Calu3 (cell line): Measurements from ENCODE around the gene SETX. TPM values are rescaled to one million over a fixed set of nuclear protein-coding genes. Genes with fewer than 3 reads are reported as not detected.

Experiments used
- BruUV-seq: library from RNA; stranded (reverse); fragments of 400-500 nt; replicated peaks from 2 replicates; lab custom pipeline; 2021; lab: Mats Ljungman, UMichigan
- CTCF ChIA-PET: fragments of 300-600 bp; sonication (Branson Sonifier 250); formaldehyde crosslinking; loops from one replicate; lab custom pipeline; 2022; ENCODE audit warnings: antibody characterized with exemption; lab: Charles Lee
- DNase-seq: peaks from one replicate; pipeline ENCODE4 v3.0.0; 2022
- H3K27ac Mint-ChIP-seq: one replicate; pipeline ENCODE4 v1.8.0; 2022; ENCODE audit warnings: mixed read lengths; ENCODE audit not compliant: unreplicated experiment
- H3K27me3 Mint-ChIP-seq: one replicate; pipeline ENCODE4 v1.8.0; 2022; ENCODE audit warnings: mixed read lengths; ENCODE audit not compliant: unreplicated experiment
- H3K36me3 Mint-ChIP-seq: one replicate; pipeline ENCODE4 v1.8.0; 2022; ENCODE audit warnings: mild to moderate bottlenecking, moderate library complexity, mixed read lengths; ENCODE audit not compliant: insufficient read depth, unreplicated experiment
- H3K4me1 Mint-ChIP-seq: one replicate; pipeline ENCODE4 v1.8.0; 2022; ENCODE audit warnings: mild to moderate bottlenecking, low read depth, mixed read lengths; ENCODE audit not compliant: unreplicated experiment
- H3K4me3 Mint-ChIP-seq: one replicate; pipeline ENCODE4 v1.8.0; 2022; ENCODE audit warnings: mild to moderate bottlenecking, low read depth, moderate library complexity, mixed read lengths; ENCODE audit not compliant: unreplicated experiment
- H3K9me3 Mint-ChIP-seq: one replicate; pipeline ENCODE4 v1.8.0; 2022; ENCODE audit warnings: low read depth, mixed read lengths; ENCODE audit not compliant: unreplicated experiment
- CTCF ChIP-seq: fragments of 200-600 bp; IDR thresholded peaks from one replicate; pipeline ENCODE4 v1.8.0; 2022; ENCODE audit warnings: antibody characterized with exemption; ENCODE audit not compliant: unreplicated experiment
- intact Hi-C: fragments of 100-400 bp; cut with micrococcal nuclease; formaldehyde crosslinking; loops from one replicate; pipeline ENCODE4 v1.10.0; 2022; ENCODE audit not compliant: unreplicated experiment
- total RNA-seq: library from RNA; stranded (reverse); gene quantifications from 2 replicates; pipeline ENCODE4 v1.2.3, GENCODE V29; 2022

Gene SETX
- total RNA-seq, 1 experiment from 2014 or later, result 24.2 TPM

GRCh38 chr9:132267660-132268059 is 87.1 kb downstream of the SETX start:
- H3K36me3 Mint-ChIP-seq, result peaks cover 45% of the 10 kb centered on the region
- no TSS peak for BruUV-seq
- H3K27me3 Mint-ChIP-seq, result no peaks in the 10 kb centered on the region
- no peak overlapping the region for H3K27ac Mint-ChIP-seq
- no peak for TF ChIP-seq CTCF
- H3K4me1 Mint-ChIP-seq, result no peaks in the 10 kb centered on the region
- H3K4me3 Mint-ChIP-seq, result no peak overlapping the region
- intact Hi-C loops, result no loop called here
- CTCF ChIA-PET, result interaction anchor here (0.5 kb wide), 1 partner anchor 512 kb away, joined by 7 read pairs; no protein-coding TSS in a partner anchor
- no peaks in the 10 kb centered on the region for H3K9me3 Mint-ChIP-seq
- DNase-seq, result no peak

- Mint-ChIP-seq H3K36me3 (peaks cover 33% of the 10 kb centered on the region), H3K4me1 (no peaks in the 10 kb centered on the region), H3K9me3 (no peaks in the 10 kb centered on the region), H3K27ac (no peak overlapping the region), H3K4me3 (no peak overlapping the region), H3K27me3 (no peaks in the 10 kb centered on the region)
- TF ChIP-seq CTCF, result no peak
- BruUV-seq, result no TSS peak
- intact Hi-C loops, result no loop called here
- CTCF ChIA-PET, result interaction anchor here (0.6 kb wide), 1 partner anchor 532 kb away, joined by 3 read pairs; no protein-coding TSS in a partner anchor
- DNase-seq, result no peak
Measured at GRCh38 chr9:132266017-132266416, 88.8 kb downstream of the SETX start.

- CTCF ChIA-PET, result no interaction called here
- Mint-ChIP-seq H3K36me3 (peaks cover 29% of the 10 kb centered on the region), H3K27me3 (peaks cover 14% of the 10 kb centered on the region), H3K9me3 (no peaks in the 10 kb centered on the region), H3K4me3 (no peak overlapping the region), H3K27ac (no peak overlapping the region), H3K4me1 (no peaks in the 10 kb centered on the region)
- BruUV-seq, result no TSS peak
- intact Hi-C loops, result no loop called here
- no peak for DNase-seq
- TF ChIP-seq CTCF, result no peak
Measured at GRCh38 chr9:132260846-132261245, 93.9 kb downstream of the SETX start.

- Mint-ChIP-seq H3K27me3 (peaks cover 18% of the 10 kb centered on the region), H3K36me3 (no peaks in the 10 kb centered on the region), H3K27ac (no peak overlapping the region), H3K4me1 (no peaks in the 10 kb centered on the region), H3K9me3 (peaks cover 3% of the 10 kb centered on the region), H3K4me3 (no peak overlapping the region)
- intact Hi-C loops, result no loop called here
- no peak for TF ChIP-seq CTCF
- no TSS peak for BruUV-seq
- no peak for DNase-seq
- CTCF ChIA-PET, result interaction anchor here (1.0 kb wide), 1 partner anchor 9 kb away, joined by 3 read pairs; no protein-coding TSS in a partner anchor
Measured at GRCh38 chr9:132250324-132251262, 104.2 kb downstream of the SETX start.
